SK-N-SH (cell line): ENCODE data around the gene PCDHB16. TPM values are rescaled to one million over a fixed set of nuclear protein-coding genes. Genes with fewer than 3 reads are reported as not detected.
"Not testable (repeated sequence)": the region's sequence is repeated elsewhere in the genome, so short reads cannot be mapped to it uniquely, and the experiment has no call there.

ENCODE experiments used
- CTCF ChIA-PET: fragments of 300-600, 350-600 bp; formaldehyde crosslinking; extraction: SDS; loops from one replicate; lab custom pipeline; 2021; lab: Yijun Ruan, JAX
- POLR2A ChIA-PET: fragments of 350-600 bp; sonication (Branson Sonifier 250); formaldehyde crosslinking; extraction: SDS; loops from one replicate; lab custom pipeline; 2020; ENCODE audit warnings: antibody characterized with exemption, inconsistent platforms; lab: Yijun Ruan, JAX
- DNase-seq: peaks from one replicate; pipeline ENCODE4 v3.0.0; 2012
- H2AFZ ChIP-seq: fragments of 200-600 bp; sonication (generic); 2 replicates; pipeline ENCODE4 v1.8.1; 2016; ENCODE audit warnings: antibody characterized with exemption, mild to moderate bottlenecking, low read depth
- H3F3A ChIP-seq: fragments of 200-600 bp; sonication (generic); replicated peaks from 2 replicates; pipeline ENCODE3; 2016; ENCODE audit warnings: antibody characterized with exemption, mild to moderate bottlenecking; ENCODE audit not compliant: insufficient read depth
- H3K27ac ChIP-seq, 2 experiments: fragments of 200-500 bp in 1 of 2; fragments of 200-600 bp in 1 of 2; sonication (Bioruptor generic) in 1 of 2; sonication (generic), shearing (Covaris generic) in 1 of 2; 2 replicates each; pipeline versions ENCODE4 v1.5.1 to v1.6.1; 2014 to 2016; ENCODE audit warnings: low read depth in 2 of 2, inconsistent platforms in 1 of 2, low read length in 1 of 2, mild to moderate bottlenecking in 1 of 2, mixed read lengths in 1 of 2
- H3K27me3 ChIP-seq: fragments of 200-600 bp; sonication (generic), shearing (Covaris generic); 2 replicates; pipeline ENCODE4 v1.6.1; 2016; ENCODE audit warnings: mixed run types; ENCODE audit not compliant: insufficient read depth
- H3K36me3 ChIP-seq, 2 experiments: fragments of 200-500 bp in 1 of 2; fragments of 200-600 bp in 1 of 2; sonication (Bioruptor generic) in 1 of 2; sonication (generic) in 1 of 2; replicated peaks in 1 of 2; 2 replicates each; pipeline versions ENCODE3 to v1.5.1; 2014 to 2016; ENCODE audit warnings: low read length in 1 of 2, mild to moderate bottlenecking in 1 of 2; ENCODE audit not compliant: insufficient read depth in 2 of 2, control insufficient read depth in 1 of 2
- H3K4me1 ChIP-seq, 2 experiments: fragments of 200-500 bp in 1 of 2; fragments of 200-600 bp in 1 of 2; sonication (Bioruptor generic) in 1 of 2; sonication (generic), shearing (Covaris generic) in 1 of 2; 2 replicates each; pipeline versions ENCODE4 v1.5.1 to v1.6.1; 2014 to 2016; ENCODE audit warnings: low read depth in 1 of 2, low read length in 1 of 2, mixed run types in 1 of 2; ENCODE audit not compliant: insufficient read depth in 2 of 2, control insufficient read depth in 1 of 2
- H3K4me2 ChIP-seq: fragments of 200-600 bp; sonication (generic), shearing (Covaris generic); 2 replicates; pipeline ENCODE4 v1.6.1; 2017; ENCODE audit warnings: mixed run types
- H3K4me3 ChIP-seq, 2 experiments: fragments of 200-500 bp in 1 of 2; fragments of 200-600 bp in 1 of 2; sonication (Bioruptor generic) in 1 of 2; sonication (generic), shearing (Covaris generic) in 1 of 2; 2 replicates each; pipeline versions ENCODE4 v1.5.1 to v1.8.1; 2014 to 2016; ENCODE audit warnings: low read depth in 2 of 2, inconsistent platforms in 1 of 2, low read length in 1 of 2, mild to moderate bottlenecking in 1 of 2, mixed read lengths in 1 of 2, moderate library complexity in 1 of 2
- H3K79me2 ChIP-seq: fragments of 200-600 bp; sonication (generic); 2 replicates; pipeline ENCODE4 v1.8.1; 2017; ENCODE audit warnings: mild to moderate bottlenecking; ENCODE audit not compliant: insufficient read depth
- H3K9ac ChIP-seq: fragments of 200-600 bp; sonication (generic); 2 replicates; pipeline ENCODE4 v1.6.1; 2017; ENCODE audit warnings: mixed run types
- H3K9me2 ChIP-seq: fragments of 200-600 bp; sonication (generic); 2 replicates; pipeline ENCODE4 v1.6.1; 2017; ENCODE audit warnings: mixed run types
- H3K9me3 ChIP-seq: fragments of 200-600 bp; sonication (generic); 2 replicates; pipeline ENCODE4 v1.6.1; 2017; ENCODE audit warnings: mixed run types, mild to moderate bottlenecking, moderate library complexity
- H4K20me1 ChIP-seq: fragments of 200-600 bp; sonication (generic); 2 replicates; pipeline ENCODE4 v1.6.1; 2017; ENCODE audit warnings: mild to moderate bottlenecking, mixed run types; ENCODE audit not compliant: insufficient read depth
- MXI1 ChIP-seq: IDR thresholded peaks from 2 replicates; pipeline ENCODE4 v1.6.1; 2012; ENCODE audit warnings: mild to moderate bottlenecking, low read depth, low read length, improper control_type of control experiment
- WGBS: methylation state at CpG from one replicate; pipeline ENCODE4 v1.1.6; 2017; ENCODE audit warnings: low lambda C conversion rate; 5-methylcytosine and 5-hydroxymethylcytosine counted together
- polyA plus RNA-seq, 3 experiments: library from polyadenylated mRNA; depleted of rRNA; stranded (reverse); fragments of >200 nt; gene quantifications; 2 replicates each; pipeline ENCODE4 v1.2.3, GENCODE V29; 2012
- TF ChIP-seq, protein P1 (sequence below): fragments of 200-600 bp; sonication (generic); IDR thresholded peaks from 2 replicates; pipeline ENCODE4 v1.6.1; 2017; ENCODE audit warnings: antibody characterized with exemption, mild to moderate bottlenecking, moderate library complexity

The PCDHB16 gene
- polyA plus RNA-seq, 1 of the 3 experiments (the other 2 are of a cell fraction): 2.7 TPM

DNA sequence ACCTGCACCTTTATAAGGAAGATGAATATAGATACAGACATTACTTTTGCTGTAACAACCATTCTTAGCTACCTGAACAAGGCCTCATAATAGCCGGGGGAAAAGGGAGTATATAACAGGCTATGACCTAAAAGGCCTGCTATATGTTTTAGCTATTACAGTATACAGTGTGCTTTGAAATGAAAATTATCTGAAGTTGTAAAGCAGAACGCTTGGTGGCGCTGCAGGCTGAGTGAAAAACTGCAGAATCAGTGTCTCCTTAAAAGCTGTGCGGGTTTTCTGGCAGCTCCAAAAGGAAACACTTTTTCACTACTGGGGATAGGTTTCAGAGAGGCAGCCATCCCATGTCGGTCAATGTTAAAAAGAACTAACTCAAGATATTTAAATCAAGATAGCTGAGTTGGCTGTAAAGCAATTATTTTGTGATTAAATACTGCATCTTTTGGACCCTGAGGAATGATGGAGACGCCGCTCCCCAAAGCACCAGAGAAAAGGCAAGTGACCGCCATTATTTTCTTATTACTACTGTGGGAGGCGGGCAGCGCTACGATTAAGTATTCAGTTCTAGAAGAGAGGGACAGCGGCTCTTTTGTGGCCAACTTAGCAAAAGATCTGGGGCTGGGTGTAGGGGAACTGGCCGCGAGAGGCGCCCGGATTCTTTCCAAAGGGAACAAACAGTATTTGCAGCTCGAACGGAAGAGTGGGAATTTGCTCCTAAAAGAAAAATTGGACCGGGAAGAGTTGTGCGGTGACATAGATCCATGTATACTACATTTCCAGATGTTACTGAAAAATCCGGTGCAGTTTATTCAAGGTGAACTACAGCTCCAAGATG, 26.4 kb upstream of the PCDHB16 start:
- no peak for DNase-seq
- TF ChIP-seq, protein P1, sequence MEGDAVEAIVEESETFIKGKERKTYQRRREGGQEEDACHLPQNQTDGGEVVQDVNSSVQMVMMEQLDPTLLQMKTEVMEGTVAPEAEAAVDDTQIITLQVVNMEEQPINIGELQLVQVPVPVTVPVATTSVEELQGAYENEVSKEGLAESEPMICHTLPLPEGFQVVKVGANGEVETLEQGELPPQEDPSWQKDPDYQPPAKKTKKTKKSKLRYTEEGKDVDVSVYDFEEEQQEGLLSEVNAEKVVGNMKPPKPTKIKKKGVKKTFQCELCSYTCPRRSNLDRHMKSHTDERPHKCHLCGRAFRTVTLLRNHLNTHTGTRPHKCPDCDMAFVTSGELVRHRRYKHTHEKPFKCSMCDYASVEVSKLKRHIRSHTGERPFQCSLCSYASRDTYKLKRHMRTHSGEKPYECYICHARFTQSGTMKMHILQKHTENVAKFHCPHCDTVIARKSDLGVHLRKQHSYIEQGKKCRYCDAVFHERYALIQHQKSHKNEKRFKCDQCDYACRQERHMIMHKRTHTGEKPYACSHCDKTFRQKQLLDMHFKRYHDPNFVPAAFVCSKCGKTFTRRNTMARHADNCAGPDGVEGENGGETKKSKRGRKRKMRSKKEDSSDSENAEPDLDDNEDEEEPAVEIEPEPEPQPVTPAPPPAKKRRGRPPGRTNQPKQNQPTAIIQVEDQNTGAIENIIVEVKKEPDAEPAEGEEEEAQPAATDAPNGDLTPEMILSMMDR: peak; percentile 33
- no peak for TF ChIP-seq MXI1
- H3F3A ChIP-seq: no peaks in the 10 kb centered on the region
- H4K20me1 ChIP-seq: no peaks in the 10 kb centered on the region
- H3K4me2 ChIP-seq: no peak overlapping the region
- H3K36me3 ChIP-seq: no peaks in the 10 kb centered on the region
- H3K79me2 ChIP-seq: no peaks in the 10 kb centered on the region
- no peaks in the 10 kb centered on the region for H3K27me3 ChIP-seq
- no peaks in the 10 kb centered on the region for H3K9me2 ChIP-seq
- no peaks in the 10 kb centered on the region for H3K4me1 ChIP-seq
- no peak overlapping the region for H3K9ac ChIP-seq
- no peak overlapping the region for H2AFZ ChIP-seq
- peaks cover 4% of the 10 kb centered on the region; the same call in 1 of the 2 replicates for H3K9me3 ChIP-seq
- H3K27ac ChIP-seq: no peak overlapping the region
- WGBS: 49% methylated on average over 21 of the region's 21 CpGs
- H3K4me3 ChIP-seq: no peak overlapping the region
- POLR2A ChIA-PET: no interaction called here
- CTCF ChIA-PET: interaction anchor here (0.9 to 2.2 kb wide), 9 partner anchors 10 to 408 kb away, joined by 3 to 7 read pairs (median 5); partner anchors contain the start of genes PCDHA8, PCDHB10, PCDHB16 and PCDHB4

DNA sequence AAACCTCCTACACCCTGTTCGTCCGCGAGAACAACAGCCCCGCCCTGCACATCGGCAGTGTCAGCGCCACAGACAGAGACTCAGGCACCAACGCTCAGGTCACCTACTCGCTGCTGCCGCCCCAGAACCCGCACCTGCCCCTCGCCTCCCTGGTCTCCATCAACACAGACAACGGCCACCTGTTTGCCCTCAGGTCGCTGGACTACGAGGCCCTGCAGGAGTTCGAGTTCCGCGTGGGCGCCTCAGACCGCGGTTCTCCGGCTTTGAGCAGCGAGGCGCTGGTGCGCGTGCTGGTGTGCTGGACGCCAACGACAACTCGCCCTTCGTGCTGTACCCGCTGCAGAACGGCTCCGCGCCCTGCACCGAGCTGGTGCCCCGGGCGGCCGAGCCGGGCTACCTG, 24.8 kb upstream of the PCDHB16 start:
- H3K9me3 ChIP-seq, H3K4me2 ChIP-seq, H3K27me3 ChIP-seq, CTCF ChIA-PET, H2AFZ ChIP-seq, H3K4me3 ChIP-seq, H3F3A ChIP-seq, H3K9ac ChIP-seq, H3K36me3 ChIP-seq, DNase-seq, H3K27ac ChIP-seq, POLR2A ChIA-PET, H3K79me2 ChIP-seq, H3K4me1 ChIP-seq, H3K9me2 ChIP-seq, H4K20me1 ChIP-seq: not testable (repeated sequence)
- 87% methylated on average over 28 of the region's 38 CpGs for WGBS

DNA sequence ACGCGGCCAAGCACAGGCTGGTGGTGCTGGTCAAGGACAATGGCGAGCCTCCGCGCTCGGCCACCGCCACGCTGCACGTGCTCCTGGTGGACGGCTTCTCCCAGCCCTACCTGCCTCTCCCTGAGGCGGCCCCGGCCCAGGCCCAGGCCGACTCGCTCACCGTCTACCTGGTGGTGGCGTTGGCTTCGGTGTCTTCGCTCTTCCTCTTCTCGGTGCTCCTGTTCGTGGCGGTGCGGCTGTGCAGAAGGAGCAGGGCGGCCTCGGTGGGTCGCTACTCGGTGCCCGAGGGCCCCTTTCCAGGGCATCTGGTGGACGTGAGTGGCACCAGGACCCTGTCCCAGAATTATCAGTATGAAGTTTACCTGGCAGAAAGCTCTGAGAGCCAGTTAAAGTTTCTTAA, 24.3 kb upstream of the PCDHB16 start:
- H3K4me1 ChIP-seq, H3K27me3 ChIP-seq, H3K9me2 ChIP-seq, H2AFZ ChIP-seq, DNase-seq, H3K4me3 ChIP-seq, H3K9me3 ChIP-seq, H3K9ac ChIP-seq, H3K27ac ChIP-seq, H4K20me1 ChIP-seq, H3K79me2 ChIP-seq, H3F3A ChIP-seq, H3K4me2 ChIP-seq, H3K36me3 ChIP-seq, POLR2A ChIA-PET: not testable (repeated sequence)
- WGBS: 75% methylated on average over 16 of the region's 28 CpGs
- CTCF ChIA-PET: interaction anchor here (0.8 to 0.9 kb wide), 2 partner anchors 12 to 36 kb away, joined by 3 read pairs; partner anchors contain the start of gene PCDHB4
